GM21423 (cell line): ENCODE data around the gene ZSCAN21.

Experiments
- ATAC-seq: cut with Tn5 transposase; IDR thresholded peaks from one replicate; pipeline ENCODE4 v1.9.1; 2021; ENCODE audit warnings: mild to moderate bottlenecking, moderate library complexity; ENCODE audit not compliant: unreplicated experiment

The ZSCAN21 gene

GRCh38 chr7:100095289-100095688 lies 45.7 kb downstream of the ZSCAN21 start:
- no peak for ATAC-seq

GRCh38 chr7:100095704-100096103 lies 46.1 kb downstream of the ZSCAN21 start:
- no peak for ATAC-seq

- ATAC-seq = no peak
Measured at GRCh38 chr7:100098913-100099312, 49.3 kb downstream of the ZSCAN21 start.

GRCh38 chr7:100099452-100099851 lies 49.9 kb downstream of the ZSCAN21 start:
- ATAC-seq = no peak

- ATAC-seq = peak; percentile 60
Measured at GRCh38 chr7:100100420-100101015, 50.9 kb downstream of the ZSCAN21 start.

- peak; percentile 81 for ATAC-seq
Measured at GRCh38 chr7:100101016-100101862, 51.7 kb downstream of the ZSCAN21 start, which contains the start of the genes AP4M1 and MCM7. Gene AP4M1 (plus strand): TSS chr7:100101643. CDS start chr7:100101715, 72 bp downstream. Gene MCM7 (minus strand): TSS chr7:100101397. CDS start chr7:100101294, 103 bp downstream.

- ATAC-seq = no peak
Measured at GRCh38 chr7:100102950-100103840, 53.6 kb downstream of the ZSCAN21 start.

- ATAC-seq = no peak
Measured at GRCh38 chr7:100105534-100105933, 56.0 kb downstream of the ZSCAN21 start.

GRCh38 chr7:100106633-100107032 lies 57.1 kb downstream of the ZSCAN21 start:
- ATAC-seq = no peak

- ATAC-seq = no peak
Measured at GRCh38 chr7:100107125-100107737, 57.7 kb downstream of the ZSCAN21 start.

- no peak for ATAC-seq
Measured at GRCh38 chr7:100107890-100108289, 58.3 kb downstream of the ZSCAN21 start.

GRCh38 chr7:100109521-100110163 lies 60.1 kb downstream of the ZSCAN21 start:
- ATAC-seq = no peak

GRCh38 chr7:100111156-100111555 lies 61.6 kb downstream of the ZSCAN21 start:
- ATAC-seq = no peak

GRCh38 chr7:100111914-100112313 lies 62.3 kb downstream of the ZSCAN21 start:
- no peak for ATAC-seq
